Measurements from ENCODE around the gene NUTM2F.
"Not testable (repeated sequence)": the region's sequence is repeated elsewhere in the genome, so short reads cannot be mapped to it uniquely, and the experiment has no call there.

GRCh38 chr9:94370266-94370665 lies 41.8 kb upstream of the NUTM2F start:
- not testable (repeated sequence) for TF ChIP-seq CTCF (tag by site-specific recombination; IDR thresholded peaks at IDR 0.05); ZBTB21 (tag by site-specific recombination; IDR thresholded peaks at IDR 0.05); ZNF404 (tag by site-specific recombination; IDR thresholded peaks at IDR 0.05); RBAK (tag by site-specific recombination; IDR thresholded peaks at IDR 0.05); GLIS2 (tag by site-specific recombination; IDR thresholded peaks at IDR 0.05); ZNF529 (tag by site-specific recombination; IDR thresholded peaks at IDR 0.05; ENCODE audit: insufficient replicate concordance); AEBP2 (tag by site-specific recombination; IDR thresholded peaks at IDR 0.05; ENCODE audit: borderline replicate concordance); ZNF121 (tag by site-specific recombination; IDR thresholded peaks at IDR 0.05); ZBTB11 (tag by site-specific recombination; conservative IDR thresholded peaks at IDR 0.05; ENCODE audit: low read depth)
